ENCODE measurements around the gene RANGAP1. TPM values are rescaled to one million over a fixed set of nuclear protein-coding genes. Genes with fewer than 3 reads are reported as not detected.

RANGAP1 gene
- polyA plus RNA-seq, 2 of the 4 experiments (the other 2 are of a cell fraction) = 44.9 to 75.1 TPM

- TF ChIP-seq FOSL2 (IDR thresholded peaks at IDR 0.05) (no peak), FOSL2 (CRISPR knock-in tag; IDR thresholded peaks at IDR 0.05) (no peak), NPAS2 (CRISPR knock-in tag; IDR thresholded peaks at IDR 0.05; ENCODE audit: borderline replicate concordance) (no peak), MAFK (IDR thresholded peaks at IDR 0.05; ENCODE audit: partially characterized antibody) (no peak), FOSB (CRISPR knock-in tag; IDR thresholded peaks at IDR 0.05) (no peak), E2F6 (IDR thresholded peaks at IDR 0.05; ENCODE audit: borderline replicate concordance, low read depth) (no peak), TP53 (CRISPR knock-in tag; IDR thresholded peaks at IDR 0.05) (no peak), ESRRA (IDR thresholded peaks at IDR 0.05; ENCODE audit: borderline replicate concordance, low read length) (no peak), TFCP2L1 (CRISPR knock-in tag; IDR thresholded peaks at IDR 0.05) (no peak), POLR2A (IDR thresholded peaks at IDR 0.05; ENCODE audit: low read length) (peak; percentile 54)
Observed at GRCh38 chr22:41301085-41302020, 15.4 kb upstream of the RANGAP1 start, which contains the start of gene ZC3H7B (continued).

GRCh38 chr22:41300661-41301060 is 14.7 kb upstream of the RANGAP1 start:
- ChIA-PET CTCF (interaction anchor here (0.6 to 2.3 kb wide), 9 partner anchors 8 to 212 kb away, joined by 3 to 7 read pairs (median 4); partner anchors contain the start of gene RANGAP1), POLR2A (interaction anchor here (1.1 to 1.6 kb wide), 4 partner anchors 12 to 349 kb away, joined by 4 to 11 read pairs (median 4); partner anchors contain the start of genes RANGAP1 and TEF)
- Histone ChIP-seq H3K4me3 (peak overlapping the region; percentile 98), H3K9me3 (no peaks in the 10 kb centered on the region), H3K27ac (peak overlapping the region; percentile 98; a peak in 4 of 6 replicates), H3K4me2 (peak overlapping the region; percentile 84), H3K4me1 (peaks cover 17% of the 10 kb centered on the region)
- DNase-seq (ENCODE audit: low read depth in 1 of 2, low spot score in 1 of 2) (no peak), FAIRE-seq (no peak), ATAC-seq (no peak)
- TF ChIP-seq SREBF2 (IDR thresholded peaks at IDR 0.05) (no peak), TFCP2L1 (CRISPR knock-in tag; IDR thresholded peaks at IDR 0.05) (no peak), EHF (CRISPR knock-in tag; IDR thresholded peaks at IDR 0.05) (no peak), CEBPB (IDR thresholded peaks at IDR 0.05) (no peak), NPAS2 (CRISPR knock-in tag; IDR thresholded peaks at IDR 0.05; ENCODE audit: borderline replicate concordance) (no peak), TP53 (CRISPR knock-in tag; IDR thresholded peaks at IDR 0.05) (no peak), RARB (CRISPR knock-in tag; IDR thresholded peaks at IDR 0.05) (no peak), RCOR1 (IDR thresholded peaks at IDR 0.05; ENCODE audit: low read depth, low read length) (no peak), RNF2 (IDR thresholded peaks at IDR 0.05; ENCODE audit: borderline replicate concordance, low read depth) (no peak), PHF8 (IDR thresholded peaks at IDR 0.05; ENCODE audit: borderline replicate concordance, low read depth) (no peak), REST (IDR thresholded peaks at IDR 0.05) (no peak), ELK1 (IDR thresholded peaks at IDR 0.05; ENCODE audit: low read depth, low read length) (no peak), HMGXB4 (CRISPR knock-in tag; IDR thresholded peaks at IDR 0.05; ENCODE audit: borderline replicate concordance) (no peak)
- WGBS (ENCODE audit: missing lambda C conversion rate) = 61% methylated on average over 7 of the region's 7 CpGs
